GM19463 (cell line): ENCODE results near the gene TRAIP.
A peak's percentile ranks its signal among the peaks of the same experiment; 100 is the strongest.
"Not testable (repeated sequence)": the region's sequence is repeated elsewhere in the genome, so short reads cannot be mapped to it uniquely, and the experiment has no call there.

Experiments used
- ATAC-seq: cut with Tn5 transposase; IDR thresholded peaks from one replicate; pipeline ENCODE4 v1.9.1; 2021; ENCODE audit warnings: mild to moderate bottlenecking, moderate library complexity; ENCODE audit not compliant: unreplicated experiment

The TRAIP gene

DNA sequence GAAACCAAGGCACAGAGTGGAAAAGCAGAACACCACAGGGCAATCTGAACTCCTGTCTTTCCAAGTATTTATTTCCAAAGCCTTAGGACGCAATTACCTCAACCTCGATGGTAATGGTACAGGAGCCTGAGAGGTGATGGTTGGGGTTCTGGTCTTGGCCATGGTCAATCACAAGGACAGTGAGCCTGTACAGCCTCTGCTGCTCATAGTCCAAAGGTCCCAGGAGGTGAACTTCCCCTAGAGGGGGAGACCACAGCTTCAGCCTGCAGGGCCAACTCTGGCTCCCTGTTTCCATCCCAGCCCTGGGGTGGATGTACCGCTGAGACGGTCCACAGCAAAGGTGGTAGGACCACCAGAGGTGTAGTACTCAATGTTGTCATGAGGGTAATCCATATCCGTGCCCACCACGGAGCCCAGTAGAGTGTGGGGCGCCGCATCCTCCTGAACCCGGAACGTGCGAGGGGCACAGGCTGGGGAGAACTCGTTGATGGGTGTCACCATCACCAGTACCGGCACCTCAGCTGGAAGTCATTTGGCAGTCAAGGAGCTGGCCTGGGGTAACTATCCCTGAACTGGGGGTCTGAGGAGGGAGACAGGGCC, 62.8 kb downstream of the TRAIP start:
- ATAC-seq, result no peak

DNA sequence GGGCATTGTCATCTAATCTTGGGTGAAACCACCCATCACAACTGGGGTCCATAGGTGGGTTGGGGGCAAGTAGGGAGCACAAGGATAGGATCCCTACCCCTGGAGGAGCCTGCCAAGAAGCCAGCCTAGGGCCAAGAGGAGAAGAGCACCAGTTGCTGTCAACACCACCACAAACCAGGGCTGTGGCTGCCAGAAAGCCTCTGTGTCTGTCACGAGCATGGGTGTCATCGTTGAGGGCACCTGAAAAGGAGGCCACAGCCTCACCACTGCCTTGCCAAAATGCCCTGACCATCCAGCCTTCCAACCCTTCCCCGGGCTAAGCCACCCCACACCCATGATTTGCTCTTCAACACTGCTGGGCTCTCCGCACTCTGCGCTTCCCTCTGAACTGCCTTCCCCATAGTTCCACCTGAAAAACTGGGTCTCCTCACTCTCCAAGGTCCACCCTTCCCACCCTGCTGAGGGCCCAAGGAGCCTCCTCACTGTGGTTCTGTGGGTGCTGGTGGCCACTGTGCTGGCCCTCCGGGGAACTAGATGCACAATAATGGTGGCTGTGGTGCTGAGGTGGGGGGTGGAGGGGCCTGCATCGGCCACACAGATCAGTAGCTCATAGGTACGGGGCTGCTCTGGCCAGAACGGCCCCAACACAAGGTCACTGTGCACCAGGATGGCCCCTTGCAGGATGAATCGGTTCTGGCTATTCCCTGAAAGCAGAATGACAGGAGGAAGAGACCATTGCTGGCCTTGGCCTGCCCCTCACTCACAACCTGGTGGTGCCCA, 63.8 kb downstream of the TRAIP start:
- ATAC-seq, result no peak

DNA sequence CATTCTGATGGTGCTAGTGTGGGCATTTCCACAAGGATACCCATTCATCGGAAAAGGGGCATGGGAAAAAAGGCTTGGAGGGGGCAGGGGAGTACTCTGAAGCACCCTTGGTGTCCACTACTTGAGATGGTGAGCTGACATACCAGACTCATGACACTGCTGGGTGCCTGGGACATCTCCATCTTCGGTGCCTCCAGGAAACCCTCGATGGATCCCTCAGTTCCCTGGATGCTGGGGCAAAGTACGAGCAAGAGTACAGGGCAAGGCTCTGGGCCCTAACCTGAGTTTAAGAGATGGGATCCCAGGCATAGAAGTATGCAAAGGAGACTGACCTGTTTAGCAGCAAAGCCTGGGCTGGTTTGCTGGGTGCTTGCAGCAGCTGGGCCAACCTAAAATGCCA, 64.8 kb downstream of the TRAIP start:
- ATAC-seq, result no peak

DNA sequence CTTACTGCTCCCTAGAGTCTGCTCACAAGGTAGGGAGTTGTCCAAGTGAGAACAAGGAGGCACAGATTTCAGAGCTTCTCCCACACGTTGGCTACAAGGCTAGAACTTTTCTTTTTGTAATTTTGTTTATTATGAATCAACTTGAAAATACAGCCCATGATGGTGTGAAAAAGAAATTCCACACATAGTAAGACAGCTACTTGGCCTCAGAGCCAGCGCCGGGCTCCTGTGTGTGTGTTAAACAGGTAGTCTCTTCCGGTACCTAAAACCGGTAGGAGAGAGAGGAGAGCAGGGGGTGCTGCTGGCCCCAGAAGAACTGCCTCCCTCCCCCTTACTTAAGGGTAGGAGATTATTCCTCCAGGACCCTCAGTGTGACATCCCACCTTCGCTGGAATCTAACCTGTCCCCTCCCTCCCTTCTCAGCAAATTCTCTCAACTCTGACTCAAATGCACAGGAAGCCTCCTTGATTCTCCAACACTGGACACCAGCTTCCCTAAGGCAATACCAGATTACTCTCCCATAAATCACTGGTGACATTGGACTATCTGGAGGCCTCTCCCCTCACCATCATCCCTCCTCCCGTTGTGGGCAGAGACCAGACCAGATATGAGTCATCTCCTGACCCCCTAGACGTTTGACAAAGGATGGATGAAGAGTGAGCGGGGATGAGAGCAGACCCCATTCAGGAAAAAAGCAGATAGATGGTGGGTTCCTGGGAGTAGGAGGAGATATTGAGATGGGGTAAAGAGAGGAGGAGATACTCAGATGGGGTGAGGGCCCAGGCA, 65.5 kb downstream of the TRAIP start:
- ATAC-seq, result no peak

DNA sequence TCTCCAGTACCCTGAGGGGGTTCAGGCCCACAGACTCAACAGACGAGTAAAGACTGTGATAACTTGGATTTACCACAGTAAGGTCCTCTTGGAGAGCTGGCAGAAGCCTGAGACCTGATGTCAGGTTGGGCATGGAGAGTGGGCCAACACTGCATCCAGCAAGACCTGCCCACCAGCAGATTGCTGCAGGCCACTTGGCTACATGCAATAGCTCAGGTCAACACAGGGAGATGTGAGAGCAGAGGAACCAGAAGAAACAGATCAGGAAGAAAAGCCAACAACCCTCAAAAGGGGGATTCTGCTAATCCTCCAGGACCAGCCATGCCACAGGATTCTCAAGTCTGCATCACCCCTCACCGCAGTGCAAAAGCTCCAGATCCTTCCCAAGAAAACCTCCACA, 68.3 kb downstream of the TRAIP start:
- no peak for ATAC-seq

DNA sequence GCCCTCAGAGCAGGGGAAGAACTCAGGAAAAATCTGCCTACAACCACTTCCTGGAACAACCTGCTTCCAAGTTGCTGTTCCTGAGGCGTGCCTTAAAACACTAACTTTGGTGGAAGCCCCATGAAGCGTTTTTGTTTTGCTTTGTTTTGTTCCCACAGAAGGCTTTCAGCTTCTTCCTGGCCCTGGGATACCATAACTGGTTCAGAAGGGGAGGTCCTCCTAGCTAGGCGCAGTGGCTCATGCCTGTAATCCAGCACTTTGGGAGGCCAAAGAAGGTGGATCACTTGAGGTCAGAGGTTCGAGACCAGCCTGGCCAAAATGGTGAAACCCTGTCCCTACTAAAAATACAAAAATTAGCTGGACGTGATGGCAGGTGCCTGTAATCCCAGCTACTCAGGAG, 68.8 kb downstream of the TRAIP start:
- ATAC-seq, result no peak

DNA sequence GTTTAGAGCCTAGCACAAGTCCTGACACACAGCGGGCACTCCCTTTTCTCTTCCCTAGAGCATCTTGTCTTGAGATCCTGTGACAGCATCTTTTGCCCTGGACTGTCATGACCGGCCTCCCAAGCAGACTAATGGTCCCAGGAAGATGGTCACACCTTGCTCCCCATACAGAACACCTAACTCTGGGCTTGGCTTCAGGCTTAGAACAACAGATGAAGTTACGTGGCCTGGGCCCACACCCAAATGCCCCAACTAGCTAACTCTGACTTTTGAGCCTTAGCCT, 69.2 kb downstream of the TRAIP start:
- no peak for ATAC-seq

DNA sequence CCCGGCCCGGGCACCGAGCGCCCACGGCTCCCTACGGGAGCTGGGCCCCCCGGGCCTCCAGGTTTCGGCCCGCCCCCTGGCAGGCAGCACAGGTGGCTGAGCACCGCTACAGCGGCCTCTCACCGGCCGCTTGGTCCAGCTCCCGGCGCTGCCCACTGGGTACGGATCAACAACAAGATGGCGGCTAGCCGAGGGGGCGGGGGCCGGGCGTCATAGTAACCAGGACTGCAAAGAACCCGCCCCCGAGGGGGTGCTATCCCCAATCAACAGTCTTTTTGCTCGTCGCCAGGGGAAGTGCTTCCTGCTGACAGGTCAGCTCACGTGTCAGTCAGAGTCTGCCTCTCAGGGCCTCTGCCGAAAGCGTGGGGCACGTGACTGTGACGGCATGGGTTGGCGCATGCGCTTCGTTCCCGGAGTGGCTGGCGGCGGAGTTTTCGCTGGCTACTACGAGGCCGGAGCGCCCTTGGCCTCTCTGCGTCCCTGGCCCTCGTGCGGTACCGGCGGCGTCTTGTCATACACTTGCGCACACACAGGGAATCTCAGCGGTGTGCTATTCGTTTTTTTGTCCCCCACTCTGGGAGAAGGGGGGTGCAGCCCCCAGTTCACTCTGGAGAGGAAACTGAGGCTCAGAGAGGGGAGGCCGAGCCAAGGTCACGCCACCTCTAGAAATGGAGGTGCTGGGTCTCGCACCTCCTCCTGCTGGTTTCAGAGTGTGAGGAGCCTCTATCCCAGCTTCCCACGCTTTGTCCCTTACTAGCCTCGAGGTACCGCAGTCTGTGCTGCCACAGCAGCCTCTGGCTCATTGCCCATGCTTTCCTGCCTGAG, 69.8 kb downstream of the TRAIP start, which contains the start of gene IP6K1:
Gene IP6K1, minus strand, starts transcription at position 186 of the 825 bp plus-strand sequence. CDS start 38,502 bp downstream, outside the sequence.
- peak; percentile 99 for ATAC-seq

DNA sequence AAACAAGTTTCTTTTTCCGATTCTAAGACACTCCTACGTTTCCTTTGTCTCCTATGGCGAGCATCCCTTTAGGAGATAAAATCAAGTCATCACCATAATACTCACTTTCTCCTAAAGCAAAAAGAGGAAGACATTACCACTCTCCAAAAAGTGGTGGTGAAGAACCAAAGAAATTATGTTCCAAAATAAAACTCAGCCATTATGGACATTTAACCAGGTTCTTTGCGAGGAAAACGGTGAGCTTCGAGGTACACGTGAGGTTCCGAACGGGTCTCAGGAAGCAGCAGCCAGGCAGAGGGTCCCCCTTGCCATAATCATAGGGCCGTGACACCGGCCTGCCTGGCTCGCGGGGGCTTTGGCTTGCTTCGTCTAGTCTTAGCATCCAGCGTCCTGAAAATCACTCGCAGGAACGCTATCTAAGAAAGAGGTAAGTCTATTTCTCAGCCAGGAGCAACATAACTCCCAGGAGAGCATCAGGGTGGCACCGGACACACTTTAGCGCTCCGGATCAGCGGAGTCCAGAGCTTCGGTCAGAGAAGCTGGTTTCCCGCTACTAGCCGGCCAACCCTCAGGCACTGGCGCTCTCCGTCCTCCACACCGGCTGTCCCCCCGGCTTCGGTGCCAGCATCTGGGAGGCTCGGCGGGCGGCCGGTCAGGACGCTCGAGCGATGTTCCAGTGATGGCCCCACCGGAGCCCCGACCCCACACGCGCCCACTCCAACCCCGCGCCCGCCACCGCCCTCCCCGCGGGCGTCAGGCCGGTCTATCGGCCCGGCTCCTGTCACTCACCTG, 70.6 kb downstream of the TRAIP start:
- ATAC-seq, result peak; percentile 30

DNA sequence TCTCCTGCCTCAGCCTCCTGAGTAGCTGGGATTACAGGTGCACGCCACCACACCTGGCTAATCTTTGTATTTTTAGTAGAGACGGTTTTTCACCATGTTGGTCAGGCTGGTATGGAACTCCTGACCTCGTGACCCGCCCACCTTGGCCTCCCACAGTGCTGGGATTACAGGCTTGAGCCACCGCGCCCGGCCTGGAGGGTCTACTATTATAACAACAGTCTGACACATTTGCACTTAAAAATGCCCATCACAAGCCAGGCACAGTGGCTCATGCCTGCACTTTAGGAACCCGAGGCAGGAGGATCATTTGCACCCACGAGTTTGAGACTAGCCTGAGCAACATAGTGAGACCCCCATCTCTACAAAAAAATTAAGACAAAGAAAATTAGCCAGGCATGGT, 74.1 kb downstream of the TRAIP start:
- ATAC-seq, result not testable (repeated sequence)

DNA sequence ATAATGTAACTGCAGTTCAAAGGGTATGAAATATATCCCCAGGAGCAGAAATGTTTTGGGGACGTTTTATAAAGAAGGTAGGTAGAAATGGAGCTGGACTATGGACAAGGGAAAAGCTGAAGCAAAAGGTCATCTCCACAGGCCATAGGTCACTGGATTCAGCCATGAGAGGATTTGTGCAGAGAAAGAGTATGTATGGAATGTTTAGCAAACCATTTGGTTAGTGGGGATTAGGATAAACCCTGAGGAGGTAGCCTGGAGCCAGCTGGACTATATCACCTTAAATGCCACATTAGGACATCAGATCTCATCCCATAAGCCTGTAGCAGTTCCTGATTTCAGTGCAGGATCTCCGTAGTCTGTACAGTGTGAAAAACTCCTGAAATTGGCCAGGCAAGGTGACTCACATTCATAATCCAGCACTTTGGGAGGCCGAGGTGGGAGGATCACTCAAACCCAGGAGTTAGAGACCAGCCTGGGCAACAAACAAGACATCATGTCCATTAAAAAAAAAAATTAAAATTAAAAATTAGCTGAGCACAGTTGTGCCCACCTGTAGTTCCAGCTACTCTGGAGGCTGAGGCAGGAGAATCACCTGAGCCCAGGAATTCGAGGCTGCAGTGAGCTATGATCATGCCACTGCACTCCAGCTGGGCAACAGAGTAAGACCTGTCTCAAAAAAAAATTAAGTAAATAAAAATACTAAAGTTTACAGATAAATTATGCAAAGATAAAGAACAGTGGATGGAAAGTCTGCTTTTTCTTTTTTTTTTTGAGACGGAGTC, 74.8 kb downstream of the TRAIP start:
- ATAC-seq, result no peak

DNA sequence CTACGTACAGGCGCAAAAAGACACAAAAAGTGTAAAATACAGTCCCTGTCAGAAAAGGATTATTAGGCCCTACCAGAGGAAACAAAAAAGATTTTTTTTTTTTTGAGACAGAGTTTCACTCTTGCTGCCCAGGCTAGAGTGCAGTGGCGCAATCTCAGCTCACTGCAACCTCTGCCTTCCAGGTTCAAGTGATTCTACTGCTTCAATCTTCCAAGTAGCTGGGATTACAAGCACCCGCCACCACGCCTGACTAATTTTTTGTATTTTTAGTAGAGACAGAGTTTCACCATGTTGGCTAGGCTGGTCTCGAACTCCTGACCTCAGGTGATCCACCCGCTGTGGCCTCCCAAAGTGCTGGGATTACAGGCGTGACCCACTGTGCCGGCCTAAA, 75.4 kb downstream of the TRAIP start:
- ATAC-seq, result not testable (repeated sequence)

DNA sequence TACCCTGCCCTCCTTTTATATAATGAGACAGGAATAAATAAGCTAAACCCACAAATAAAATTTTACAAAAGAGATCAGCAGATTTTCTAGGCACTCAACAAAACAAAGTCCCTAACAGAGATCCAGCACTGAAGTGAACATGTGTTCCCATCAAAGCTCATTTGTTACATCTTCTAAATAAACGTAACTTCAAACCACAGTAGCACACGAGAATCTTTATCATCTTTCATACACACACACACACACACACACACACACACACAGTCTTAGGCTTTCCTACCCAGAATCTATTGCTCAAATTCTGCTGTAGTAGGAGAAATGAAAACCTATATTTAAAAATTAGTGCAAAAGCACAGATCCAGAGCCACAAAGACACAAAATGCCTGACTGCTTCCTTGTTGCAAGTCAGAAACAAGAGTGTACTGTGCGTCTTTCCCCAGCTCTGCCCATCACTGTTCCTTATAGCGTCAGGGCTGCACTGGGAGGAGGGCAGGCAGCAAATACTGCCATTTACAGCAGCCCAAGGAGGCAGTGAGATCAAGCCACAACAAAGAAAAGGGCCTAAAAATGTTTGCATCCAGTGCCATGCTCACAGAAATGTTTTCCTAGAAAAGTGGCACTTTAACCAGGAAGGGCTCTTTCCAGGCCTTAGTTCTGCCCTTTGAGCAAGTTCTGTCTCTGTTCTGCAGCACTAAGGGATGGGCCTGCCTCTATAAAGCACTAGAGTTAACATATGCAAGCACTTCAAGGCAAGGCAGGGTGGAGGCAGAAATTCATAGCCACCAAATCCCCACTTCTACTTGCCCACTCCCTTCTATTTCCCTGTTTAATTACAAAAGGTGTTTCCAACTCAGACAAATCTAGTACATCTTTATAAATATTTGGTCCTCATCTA, 76.0 kb downstream of the TRAIP start:
- ATAC-seq, result no peak

DNA sequence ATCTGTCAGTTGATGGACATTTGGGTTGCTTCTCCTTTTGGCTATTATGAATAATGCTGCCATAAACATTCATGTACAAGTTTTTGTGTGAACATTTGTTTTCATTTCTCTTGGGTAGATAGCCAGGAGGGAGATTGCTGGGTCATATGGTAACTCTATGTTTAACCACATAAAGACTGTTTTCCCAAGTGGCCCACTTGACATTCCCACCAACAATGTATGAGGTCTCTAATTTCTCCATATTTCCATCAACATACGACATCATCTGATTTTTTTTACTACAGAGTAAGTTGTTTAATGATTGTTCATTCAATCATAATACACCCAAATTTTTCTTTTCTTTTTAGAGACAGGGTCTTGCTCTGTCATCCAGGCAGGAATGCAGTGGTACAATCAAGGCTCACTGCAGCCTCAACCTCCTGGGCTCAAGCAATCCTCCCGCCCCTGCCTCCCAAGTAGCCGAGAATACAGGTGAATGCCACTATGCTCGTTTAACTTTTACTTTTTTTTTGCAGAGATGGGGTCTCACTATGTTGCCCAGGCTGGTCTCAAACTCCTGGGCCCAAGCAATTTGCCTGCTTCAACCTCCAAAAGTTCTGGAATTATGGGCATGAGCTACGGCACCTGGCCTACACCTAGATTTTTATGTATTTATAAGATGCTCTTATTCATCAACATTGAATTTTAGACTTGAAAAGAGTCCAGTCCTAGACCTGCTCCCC, 76.8 kb downstream of the TRAIP start:
- ATAC-seq, result no peak
